ENCODE measurements around the gene ADAMTS17. TPM values are rescaled to one million over a fixed set of nuclear protein-coding genes. Genes with fewer than 3 reads are reported as not detected.

ADAMTS17 gene
- total and polyA plus RNA-seq, 3 donors from 2014 or later, result 6.8 to 17.8 (median 12.4) TPM

GRCh38 chr15:100101426-100102089, 240.2 kb downstream of the ADAMTS17 start:
- peaks cover 2% of the 10 kb centered on the region for H3K4me1 ChIP-seq
- H3K4me3 ChIP-seq, result no peak overlapping the region
- WGBS, 2 donors, result 50 to 58% methylated on average over 12 of the region's 12 CpGs
- TF ChIP-seq CTCF (IDR thresholded peaks at IDR 0.05), result no peak
- TF ChIP-seq POLR2A (IDR thresholded peaks at IDR 0.05), result no peak
- H3K36me3 ChIP-seq (ENCODE audit: low read depth, missing control alignments), result no peaks in the 10 kb centered on the region
- no peaks in the 10 kb centered on the region for H3K27me3 ChIP-seq
- intact Hi-C loops (cut with DNase I; ENCODE audit: low total_unique reads), result no loop called here
- no peaks in the 10 kb centered on the region for H3K9me3 ChIP-seq
- peak; percentile 47 for DNase-seq
- peak overlapping the region in 1 of 2 donors; percentile 24 for H3K27ac ChIP-seq

- no peak for DNase-seq
- WGBS, 2 donors, result 83 to 88% methylated on average over 6 of the region's 6 CpGs
- intact Hi-C loops (cut with DNase I; ENCODE audit: low total_unique reads), result no loop called here
Measured at GRCh38 chr15:100100926-100101325, 240.8 kb downstream of the ADAMTS17 start.

GRCh38 chr15:100099976-100100375, 241.8 kb downstream of the ADAMTS17 start:
- H3K27me3 ChIP-seq, result no peaks in the 10 kb centered on the region
- WGBS, 2 donors, result 93 to 94% methylated on average over 12 of the region's 12 CpGs
- no peaks in the 10 kb centered on the region for H3K9me3 ChIP-seq
- intact Hi-C loops (cut with DNase I; ENCODE audit: low total_unique reads), result no loop called here
- TF ChIP-seq POLR2A (IDR thresholded peaks at IDR 0.05), result no peak
- no peak for TF ChIP-seq CTCF (IDR thresholded peaks at IDR 0.05)
- no peak overlapping the region for H3K27ac ChIP-seq
- no peak overlapping the region for H3K4me3 ChIP-seq
- H3K4me1 ChIP-seq, result no peaks in the 10 kb centered on the region
- DNase-seq, result no peak
- no peaks in the 10 kb centered on the region for H3K36me3 ChIP-seq (ENCODE audit: low read depth, missing control alignments)

More at GRCh38 chr15:100100926-100101325, 240.8 kb downstream of the ADAMTS17 start:
- H3K4me3 ChIP-seq, result no peak overlapping the region
- no peak for TF ChIP-seq POLR2A (IDR thresholded peaks at IDR 0.05)
- TF ChIP-seq CTCF (IDR thresholded peaks at IDR 0.05), result no peak
- no peaks in the 10 kb centered on the region for H3K9me3 ChIP-seq
- H3K27ac ChIP-seq, result peak overlapping the region in 1 of 2 donors; percentile 24
- no peaks in the 10 kb centered on the region for H3K27me3 ChIP-seq
- no peaks in the 10 kb centered on the region for H3K36me3 ChIP-seq (ENCODE audit: low read depth, missing control alignments)
- no peaks in the 10 kb centered on the region for H3K4me1 ChIP-seq

GRCh38 chr15:100098705-100099104, 243.1 kb downstream of the ADAMTS17 start:
- DNase-seq, result no peak
- Histone ChIP-seq H3K9me3 (no peaks in the 10 kb centered on the region), H3K27me3 (no peaks in the 10 kb centered on the region), H3K4me3 (no peak overlapping the region), H3K27ac (no peak overlapping the region), H3K4me1 (no peaks in the 10 kb centered on the region), H3K36me3 (ENCODE audit: low read depth, missing control alignments) (no peaks in the 10 kb centered on the region)
- WGBS, 2 donors, result 87 to 94% methylated on average over 3 of the region's 3 CpGs
- no peak for TF ChIP-seq CTCF (IDR thresholded peaks at IDR 0.05)
- no peak for TF ChIP-seq POLR2A (IDR thresholded peaks at IDR 0.05)
- intact Hi-C loops (cut with DNase I; ENCODE audit: low total_unique reads), result no loop called here

Measured in testis (tissue), 3 donors.